ENCODE measurements around the gene MAN2C1.
"Not testable (repeated sequence)": the region's sequence is repeated elsewhere in the genome, so short reads cannot be mapped to it uniquely, and the experiment has no call there.

Gene MAN2C1

GRCh38 chr15:75342221-75342620, 26.2 kb downstream of the MAN2C1 start:
- no peak for FAIRE-seq

- FAIRE-seq, result no peak
Measured at GRCh38 chr15:75339531-75340240, 28.7 kb downstream of the MAN2C1 start.

GRCh38 chr15:75338661-75339240, 29.7 kb downstream of the MAN2C1 start:
- no peak for FAIRE-seq

- FAIRE-seq, result peak; percentile 96
Measured at GRCh38 chr15:75335705-75336355, 32.6 kb downstream of the MAN2C1 start, which contains the start of gene COMMD4. Gene COMMD4, plus strand, starts transcription at chr15:75336063. Its CDS starts 27 bp downstream, at chr15:75336090.

GRCh38 chr15:75335313-75335704, 33.1 kb downstream of the MAN2C1 start:
- no peak for FAIRE-seq

- FAIRE-seq, result not testable (repeated sequence)
Measured at GRCh38 chr15:75333654-75334419, 34.6 kb downstream of the MAN2C1 start.

GRCh38 chr15:75332093-75332492, 36.3 kb downstream of the MAN2C1 start:
- not testable (repeated sequence) for FAIRE-seq

- FAIRE-seq, result no peak
Measured at GRCh38 chr15:75329571-75329970, 38.8 kb downstream of the MAN2C1 start.

GRCh38 chr15:75328493-75329314, 39.7 kb downstream of the MAN2C1 start:
- FAIRE-seq, result no peak

- FAIRE-seq, result no peak
Measured at GRCh38 chr15:75327491-75327890, 40.9 kb downstream of the MAN2C1 start.

GRCh38 chr15:75327005-75327404, 41.4 kb downstream of the MAN2C1 start:
- no peak for FAIRE-seq

- FAIRE-seq, result no peak
Measured at GRCh38 chr15:75325922-75326321, 42.5 kb downstream of the MAN2C1 start.

GRCh38 chr15:75321711-75322110, 46.7 kb downstream of the MAN2C1 start:
- no peak for FAIRE-seq

- FAIRE-seq, result not testable (repeated sequence)
Measured at GRCh38 chr15:75319231-75319897, 49.0 kb downstream of the MAN2C1 start.

GRCh38 chr15:75314552-75315290, 53.7 kb downstream of the MAN2C1 start:
- no peak for FAIRE-seq

- FAIRE-seq, result no peak
Measured at GRCh38 chr15:75313116-75313845, 55.1 kb downstream of the MAN2C1 start.

GRCh38 chr15:75312548-75312947, 55.9 kb downstream of the MAN2C1 start:
- FAIRE-seq, result not testable (repeated sequence)

GRCh38 chr15:75309711-75310110, 58.7 kb downstream of the MAN2C1 start:
- no peak for FAIRE-seq

GRCh38 chr15:75307778-75308390, 60.5 kb downstream of the MAN2C1 start:
- no peak for FAIRE-seq

- no peak for FAIRE-seq
Measured at GRCh38 chr15:75306188-75306587, 62.2 kb downstream of the MAN2C1 start.
